Muscle layer of colon (tissue), 2 donors: ENCODE data around the gene TTC9C.
A peak's percentile ranks its signal among the peaks of the same experiment; 100 is the strongest.

Source experiments
- H3K27ac ChIP-seq: one replicate; pipeline ENCODE4 v1.7.0; 2013; ENCODE audit warnings: low read depth, mild to moderate bottlenecking, low read length, moderate library complexity
- H3K27me3 ChIP-seq, 2 donors: one replicate each; pipeline ENCODE4 v1.7.0; 2013; ENCODE audit warnings: low read length in 2 of 2, mild to moderate bottlenecking in 2 of 2; ENCODE audit not compliant: insufficient read depth in 2 of 2, control insufficient read depth in 1 of 2
- H3K36me3 ChIP-seq: one replicate; pipeline ENCODE4 v1.7.0; 2013; ENCODE audit warnings: mild to moderate bottlenecking, low read length; ENCODE audit not compliant: insufficient read depth
- H3K4me1 ChIP-seq: one replicate; pipeline ENCODE4 v1.7.0; 2013; ENCODE audit warnings: mild to moderate bottlenecking, low read length; ENCODE audit not compliant: insufficient read depth
- H3K4me3 ChIP-seq, 2 donors: one replicate each; pipeline ENCODE4 v1.7.0; 2013; ENCODE audit warnings: low read length in 2 of 2, low read depth in 1 of 2, mild to moderate bottlenecking in 1 of 2, moderate library complexity in 1 of 2
- H3K9ac ChIP-seq: one replicate; pipeline ENCODE4 v1.7.0; 2013; ENCODE audit warnings: low read length
- H3K9me3 ChIP-seq: one replicate; pipeline ENCODE4 v1.7.0; 2013; ENCODE audit warnings: mild to moderate bottlenecking, low read length
- donor health status: abdominal sarcoma.
- donor health status: Adenocarcinoma of cecum.

Gene TTC9C

GRCh38 chr11:62787005-62787759 is 58.9 kb downstream of the TTC9C start, which contains the start of gene TMEM179B:
Gene TMEM179B (plus strand): TSS chr11:62787402. CDS start chr11:62787432, 30 bp downstream.
- Histone ChIP-seq H3K4me3 (peak within 1 kb of the TSS; percentile 69 to 100), H3K4me1 (peaks cover 27% of the 10 kb centered on the region), H3K9ac (peak within 1 kb of the TSS; percentile 97), H3K27me3 (no peaks in the 10 kb centered on the region), H3K36me3 (peaks cover 33% of the 10 kb centered on the region), H3K27ac (peak within 1 kb of the TSS; percentile 87), H3K9me3 (no peaks in the 10 kb centered on the region)
